H1 (cell line): ENCODE results near the gene TEX30. TPM values are rescaled to one million over a fixed set of nuclear protein-coding genes. Genes with fewer than 3 reads are reported as not detected.

Source experiments
- CTCF ChIA-PET: fragments of 300-600 bp; sonication (Branson Sonifier 250); formaldehyde crosslinking; loops from one replicate; lab custom pipeline; 2021; ENCODE audit not compliant: partially characterized antibody; lab: Charles Lee
- POLR2A ChIA-PET: fragments of 300-600 bp; sonication (Branson Sonifier 250); formaldehyde crosslinking; loops from one replicate; lab custom pipeline; 2021; ENCODE audit warnings: inconsistent platforms; ENCODE audit not compliant: partially characterized antibody; lab: Charles Lee
- DNase-seq, 2 experiments: peaks; one replicate each; pipeline versions ENCODE4 v3.0.0 to v3.0.0-alpha.2; 2010 to 2022; ENCODE audit warnings: low spot score in 2 of 2, low read depth in 1 of 2, mixed read lengths in 1 of 2
- FAIRE-seq: peaks from 2 replicates; lab custom pipeline; 2011; peaks lifted over from hg19 to GRCh38; lab: Jason Lieb, UNC
- H2AFZ ChIP-seq: 2 replicates; pipeline ENCODE4 v1.8.1; 2012; ENCODE audit warnings: low read length, inconsistent platforms
- H2AK5ac ChIP-seq: 2 replicates; pipeline ENCODE4 v1.6.1; 2013; ENCODE audit warnings: low read depth, low read length
- H2BK120ac ChIP-seq: replicated peaks from 2 replicates; pipeline ENCODE3; 2013; ENCODE audit warnings: low read depth, low read length, inconsistent platforms
- H2BK12ac ChIP-seq: 2 replicates; pipeline ENCODE4 v1.6.1; 2013; ENCODE audit warnings: low read depth, low read length
- H2BK15ac ChIP-seq: 2 replicates; pipeline ENCODE4 v1.6.1; 2013; ENCODE audit warnings: low read length
- H2BK20ac ChIP-seq: 2 replicates; pipeline ENCODE4 v1.6.1; 2013; ENCODE audit warnings: low read length
- H2BK5ac ChIP-seq: 2 replicates; pipeline ENCODE4 v1.6.1; 2013; ENCODE audit warnings: low read depth, low read length
- H3K14ac ChIP-seq: 2 replicates; pipeline ENCODE4 v1.6.1; 2013; ENCODE audit warnings: inconsistent platforms; ENCODE audit not compliant: insufficient read length
- H3K18ac ChIP-seq: 2 replicates; pipeline ENCODE4 v1.6.1; 2013; ENCODE audit warnings: low read length; ENCODE audit errors: extremely low read depth
- H3K23ac ChIP-seq: 2 replicates; pipeline ENCODE4 v1.6.1; 2013; ENCODE audit warnings: inconsistent platforms; ENCODE audit not compliant: insufficient read length
- H3K23me2 ChIP-seq: 2 replicates; pipeline ENCODE4 v1.6.1; 2013; ENCODE audit warnings: low read depth, low read length
- H3K27ac ChIP-seq: 2 replicates; pipeline ENCODE4 v1.6.1; 2011; ENCODE audit warnings: low read depth, low read length, inconsistent platforms
- H3K27me3 ChIP-seq, 4 experiments: replicated peaks in 1 of 4; 1 replicate in 1 of 4; 2 replicates in 3 of 4; pipeline versions ENCODE4 v1.6.1 to v1.8.1; 2011 to 2013; ENCODE audit warnings: low read length in 3 of 4, mild to moderate bottlenecking in 3 of 4, inconsistent platforms in 2 of 4, mixed read lengths in 2 of 4, moderate library complexity in 1 of 4; ENCODE audit not compliant: control insufficient read depth in 3 of 4, insufficient read depth in 3 of 4; ENCODE audit errors: extremely low read depth in 1 of 4
- H3K36me3 ChIP-seq, 4 experiments: 2 replicates each; pipeline versions ENCODE4 v1.6.1 to v1.8.1; 2011 to 2013; ENCODE audit warnings: mild to moderate bottlenecking in 4 of 4, low read length in 3 of 4, moderate library complexity in 2 of 4, control low read depth in 1 of 4, inconsistent platforms in 1 of 4; ENCODE audit not compliant: insufficient read depth in 4 of 4, control insufficient read depth in 2 of 4
- H3K4ac ChIP-seq: replicated peaks from 2 replicates; pipeline ENCODE3; 2013; ENCODE audit warnings: low read length, low read depth, mixed read lengths, inconsistent platforms; ENCODE audit not compliant: insufficient read length
- H3K4me1 ChIP-seq, 4 experiments: replicated peaks in 1 of 4; 1 replicate in 1 of 4; 2 replicates in 3 of 4; pipeline versions ENCODE4 v1.6.1 to v1.8.1; 2011 to 2013; ENCODE audit warnings: low read length in 3 of 4, inconsistent platforms in 2 of 4, mixed read lengths in 1 of 4; ENCODE audit not compliant: insufficient read depth in 4 of 4, control insufficient read depth in 3 of 4
- H3K4me2 ChIP-seq, 2 experiments: 2 replicates each; pipeline versions ENCODE4 v1.6.1 to v1.8.1; 2011 to 2013; ENCODE audit warnings: low read depth in 2 of 2, low read length in 2 of 2, control low read depth in 1 of 2, inconsistent platforms in 1 of 2, mild to moderate bottlenecking in 1 of 2; ENCODE audit not compliant: insufficient read depth in 1 of 2
- H3K4me3 ChIP-seq, 4 experiments: fragments of 200-600, 300-600 bp in 1 of 4; sonication (generic), shearing (Covaris generic), sonication (Bioruptor Twin) in 1 of 4; 2 replicates each; pipeline versions ENCODE4 v1.5.1 to v1.8.1; 2011 to 2016; ENCODE audit warnings: low read length in 4 of 4, low read depth in 3 of 4, control low read depth in 2 of 4, inconsistent platforms in 2 of 4, mild to moderate bottlenecking in 2 of 4, mixed read lengths in 1 of 4, moderate library complexity in 1 of 4; ENCODE audit not compliant: insufficient read depth in 2 of 4; ENCODE audit errors: extremely low read depth in 1 of 4
- H3K56ac ChIP-seq: replicated peaks from 2 replicates; pipeline ENCODE3; 2013; ENCODE audit warnings: low read depth, mild to moderate bottlenecking, mixed read lengths, low read length, inconsistent platforms; ENCODE audit not compliant: insufficient read length
- H3K79me1 ChIP-seq: 2 replicates; pipeline ENCODE4 v1.6.1; 2013; ENCODE audit warnings: low read depth, low read length, control low read depth
- H3K79me2 ChIP-seq, 2 experiments: 2 replicates each; pipeline versions ENCODE4 v1.6.1 to v1.8.1; 2012 to 2013; ENCODE audit warnings: low read length in 2 of 2, mild to moderate bottlenecking in 2 of 2, inconsistent platforms in 1 of 2; ENCODE audit not compliant: insufficient read depth in 2 of 2, control insufficient read depth in 1 of 2
- H3K9ac ChIP-seq, 4 experiments: replicated peaks in 1 of 4; 1 replicate in 1 of 4; 2 replicates in 3 of 4; pipeline versions ENCODE4 v1.6.1 to v1.8.1; 2011 to 2013; ENCODE audit warnings: low read depth in 3 of 4, low read length in 3 of 4, control low read depth in 2 of 4, mild to moderate bottlenecking in 2 of 4, moderate library complexity in 2 of 4, inconsistent platforms in 1 of 4; ENCODE audit errors: extremely low read depth in 1 of 4
- H3K9me3 ChIP-seq, 2 experiments: 2 replicates each; pipeline versions ENCODE4 v1.6.1 to v1.8.1; 2012 to 2013; ENCODE audit warnings: mild to moderate bottlenecking in 2 of 2, moderate library complexity in 2 of 2, control low read depth in 1 of 2, inconsistent platforms in 1 of 2, low read depth in 1 of 2, low read length in 1 of 2, mixed read lengths in 1 of 2; ENCODE audit not compliant: insufficient read depth in 2 of 2
- H4K20me1 ChIP-seq, 2 experiments: replicated peaks in 1 of 2; 2 replicates each; pipeline versions ENCODE3 to v1.8.1; 2011 to 2013; ENCODE audit warnings: inconsistent platforms in 2 of 2, low read length in 2 of 2, mild to moderate bottlenecking in 1 of 2; ENCODE audit not compliant: insufficient read depth in 2 of 2, control insufficient read depth in 1 of 2
- H4K5ac ChIP-seq: 2 replicates; pipeline ENCODE4 v1.6.1; 2013; ENCODE audit warnings: low read length, low read depth, mixed read lengths, inconsistent platforms; ENCODE audit not compliant: insufficient read length
- H4K8ac ChIP-seq: 2 replicates; pipeline ENCODE4 v1.8.0; 2013; ENCODE audit warnings: mild to moderate bottlenecking, moderate library complexity, low read length, inconsistent platforms; ENCODE audit not compliant: insufficient read depth; ENCODE audit errors: extremely low read depth
- H4K91ac ChIP-seq: replicated peaks from 2 replicates; pipeline ENCODE3; 2013; ENCODE audit warnings: low read length, mixed read lengths, inconsistent platforms; ENCODE audit not compliant: insufficient read length
- BACH1 ChIP-seq: IDR thresholded peaks from 2 replicates; pipeline ENCODE4 v1.6.1; 2012; ENCODE audit warnings: low read length, improper control_type of control experiment
- CTBP2 ChIP-seq: IDR thresholded peaks from 2 replicates; pipeline ENCODE4 v1.7.0; 2011; ENCODE audit warnings: borderline replicate concordance, mild to moderate bottlenecking, moderate library complexity, mixed read lengths, low read length; ENCODE audit not compliant: insufficient read depth, insufficient read length
- FOSL1 ChIP-seq: IDR thresholded peaks from 2 replicates; pipeline ENCODE4 v1.6.1; 2011; ENCODE audit warnings: mild to moderate bottlenecking, low read depth, low read length, moderate library complexity; ENCODE audit not compliant: insufficient read depth
- JUN ChIP-seq: IDR thresholded peaks from 2 replicates; pipeline ENCODE4 v1.6.1; 2011; ENCODE audit warnings: low read depth, mild to moderate bottlenecking, improper control_type of control experiment, low read length
- MAFK ChIP-seq: IDR thresholded peaks from 2 replicates; pipeline ENCODE4 v1.6.1; 2012; ENCODE audit warnings: low read depth, mild to moderate bottlenecking, improper control_type of control experiment, low read length
- SAP30 ChIP-seq: fragments of 300-600 bp; sonication (generic); IDR thresholded peaks from 2 replicates; pipeline ENCODE4 v1.7.1; 2012; ENCODE audit warnings: low read length, moderate library complexity, mild to moderate bottlenecking, inconsistent platforms; ENCODE audit not compliant: insufficient read depth, insufficient replicate concordance
- SP2 ChIP-seq: IDR thresholded peaks from 2 replicates; pipeline ENCODE4 v1.6.1; 2012; ENCODE audit warnings: mild to moderate bottlenecking, low read length, inconsistent platforms
- TBP ChIP-seq: IDR thresholded peaks from 2 replicates; pipeline ENCODE4 v1.6.1; 2011; ENCODE audit warnings: low read depth, low read length, improper control_type of control experiment
- TCF12 ChIP-seq: IDR thresholded peaks from 2 replicates; pipeline ENCODE4 v1.6.1; 2011; ENCODE audit warnings: low read depth, mild to moderate bottlenecking, low read length
- YY1 ChIP-seq: IDR thresholded peaks from 2 replicates; pipeline ENCODE4 v1.6.1; 2011; ENCODE audit warnings: low read depth, mild to moderate bottlenecking, low read length
- ZNF274 ChIP-seq: IDR thresholded peaks from 2 replicates; pipeline ENCODE4 v1.7.0; 2012; ENCODE audit warnings: low read length, borderline replicate concordance; ENCODE audit errors: extremely low read depth
- WGBS, 2 experiments: shearing (Covaris generic) in 1 of 2; methylation state at CpG; one replicate each; pipeline versions ENCODE4 v1.1.6 to v1.1.7; 2013 to 2015; ENCODE audit warnings: low lambda C conversion rate in 2 of 2, mixed read lengths in 2 of 2, inconsistent platforms in 1 of 2, low coverage in 1 of 2, missing lambda C conversion rate in 1 of 2; ENCODE audit not compliant: insufficient replicate concordance in 2 of 2, insufficient coverage in 1 of 2, insufficient read length in 1 of 2; ENCODE audit errors: extremely low coverage in 1 of 2, missing lambda C conversion rate in 1 of 2; 5-methylcytosine and 5-hydroxymethylcytosine counted together
- polyA plus RNA-seq, 7 experiments: library from polyadenylated mRNA; depleted of rRNA in 3 of 7; stranded (reverse) in 5 of 7; unstranded in 2 of 7; fragments of >200 nt in 5 of 7; fragments of 200-250 nt in 2 of 7; gene quantifications; 1 replicate in 5 of 7; 2 replicates in 1 of 7; 4 replicates in 1 of 7; pipeline versions ENCODE4 v1.2.1 to v1.2.3, GENCODE V29; 2011 to 2013; ENCODE audit warnings: missing spikeins in 2 of 7, mixed read lengths in 2 of 7
- total RNA-seq: library from RNA; stranded (reverse); fragmentation: NEBNext Ultra II Directional; extraction: Animal tissue kit (Norgen Biotek cat#: 25700); gene quantifications from 2 replicates; pipeline ENCODE4 v1.2.1, GENCODE V29; 2021
- TF ChIP-seq, protein P1 (sequence below), 3 experiments: IDR thresholded peaks; 1 replicate in 2 of 3; 2 replicates in 1 of 3; pipeline versions ENCODE4 v1.5.1 to v1.6.1; 2011; ENCODE audit warnings: low read length in 3 of 3, mild to moderate bottlenecking in 3 of 3, inconsistent platforms in 2 of 3, low read depth in 1 of 3, moderate library complexity in 1 of 3; ENCODE audit not compliant: insufficient read depth in 1 of 3; ENCODE audit errors: control extremely low read depth in 1 of 3

Gene TEX30
- total and polyA plus RNA-seq, 2 of the 8 experiments (the other 6 are each of a cell fraction or from before 2014, with no cell fraction given), result 6.5 to 10.3 TPM

DNA sequence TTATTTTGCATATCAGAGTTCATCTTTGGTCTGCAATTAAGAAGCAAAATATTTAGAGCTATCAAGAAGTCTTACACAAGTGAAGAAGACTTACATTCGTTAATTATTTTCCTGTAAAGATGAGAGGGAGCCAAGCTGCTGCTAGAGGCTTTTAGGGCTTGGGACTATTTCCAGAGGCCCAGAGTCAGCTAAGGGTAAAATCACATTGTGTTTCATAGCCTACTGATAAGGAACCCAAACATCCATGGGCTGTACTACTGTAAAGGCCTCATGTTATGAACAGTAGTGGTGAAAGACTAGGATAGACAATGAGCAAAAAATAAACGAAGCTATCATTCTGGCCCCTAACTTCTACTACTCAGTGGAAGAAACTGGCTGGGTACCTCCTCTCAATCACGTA, 10.9 kb upstream of the TEX30 start:
- Histone ChIP-seq H4K20me1 (no peaks in the 10 kb centered on the region), H3K23me2 (no peaks in the 10 kb centered on the region), H4K5ac (no peak overlapping the region), H3K14ac (no peak overlapping the region), H2AFZ (no peak overlapping the region), H3K23ac (no peak overlapping the region), H3K27ac (no peak overlapping the region), H2AK5ac (no peak overlapping the region), H2BK20ac (no peak overlapping the region), H3K56ac (no peak overlapping the region), H3K18ac (no peak overlapping the region), H4K91ac (no peak overlapping the region), H3K4ac (no peak overlapping the region), H3K9ac (no peak overlapping the region), H3K4me1 (no peaks in the 10 kb centered on the region), H3K79me1 (no peaks in the 10 kb centered on the region), H3K4me2 (no peak overlapping the region), H3K36me3 (peaks cover 0 to 13% (median 6%) of the 10 kb centered on the region in 4 experiments; a peak in 3 of 8 replicates), H3K9me3 (peaks cover 7 to 8% of the 10 kb centered on the region in 2 experiments; a peak in 3 of 4 replicates), H2BK12ac (no peak overlapping the region), H3K79me2 (no peaks in the 10 kb centered on the region), H2BK120ac (no peak overlapping the region), H3K27me3 (no peaks in the 10 kb centered on the region), H2BK5ac (no peak overlapping the region), H2BK15ac (no peak overlapping the region), H3K4me3 (no peak overlapping the region), H4K8ac (no peak overlapping the region)
- FAIRE-seq, result no peak
- WGBS, 2 experiments, result 94% methylated on average over 3 of the region's 3 CpGs; no CpG with 5 or more reads in 1 of the 2 experiments
- CTCF ChIA-PET, result interaction anchor here (1.4 to 1.8 kb wide), 2 partner anchors 11 to 16 kb away, joined by 4 to 7 read pairs; partner anchors contain the start of gene TEX30
- POLR2A ChIA-PET, result interaction anchor here (1.2 to 1.3 kb wide), 2 partner anchors 9 to 11 kb away, joined by 3 to 7 read pairs; partner anchors contain the start of gene TEX30
- DNase-seq, result no peak
- no peak for TF ChIP-seq YY1
- no peak for TF ChIP-seq TCF12
- TF ChIP-seq, protein P1, sequence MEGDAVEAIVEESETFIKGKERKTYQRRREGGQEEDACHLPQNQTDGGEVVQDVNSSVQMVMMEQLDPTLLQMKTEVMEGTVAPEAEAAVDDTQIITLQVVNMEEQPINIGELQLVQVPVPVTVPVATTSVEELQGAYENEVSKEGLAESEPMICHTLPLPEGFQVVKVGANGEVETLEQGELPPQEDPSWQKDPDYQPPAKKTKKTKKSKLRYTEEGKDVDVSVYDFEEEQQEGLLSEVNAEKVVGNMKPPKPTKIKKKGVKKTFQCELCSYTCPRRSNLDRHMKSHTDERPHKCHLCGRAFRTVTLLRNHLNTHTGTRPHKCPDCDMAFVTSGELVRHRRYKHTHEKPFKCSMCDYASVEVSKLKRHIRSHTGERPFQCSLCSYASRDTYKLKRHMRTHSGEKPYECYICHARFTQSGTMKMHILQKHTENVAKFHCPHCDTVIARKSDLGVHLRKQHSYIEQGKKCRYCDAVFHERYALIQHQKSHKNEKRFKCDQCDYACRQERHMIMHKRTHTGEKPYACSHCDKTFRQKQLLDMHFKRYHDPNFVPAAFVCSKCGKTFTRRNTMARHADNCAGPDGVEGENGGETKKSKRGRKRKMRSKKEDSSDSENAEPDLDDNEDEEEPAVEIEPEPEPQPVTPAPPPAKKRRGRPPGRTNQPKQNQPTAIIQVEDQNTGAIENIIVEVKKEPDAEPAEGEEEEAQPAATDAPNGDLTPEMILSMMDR (IDR thresholded peaks at IDR 0.05; ENCODE audit: control extremely low read depth in 1 of 3, insufficient read depth in 1 of 3, low read depth in 1 of 3, low read length in 3 of 3), result no peak
- no peak for TF ChIP-seq ZNF274
- no peak for TF ChIP-seq TBP
- TF ChIP-seq JUN, result no peak
- TF ChIP-seq FOSL1, result no peak
- TF ChIP-seq CTBP2, result no peak
- no peak for TF ChIP-seq SP2
- TF ChIP-seq MAFK, result no peak
- TF ChIP-seq SAP30, result no peak
- TF ChIP-seq BACH1, result no peak
